Measurements from ENCODE around the gene CEP95. TPM values are rescaled to one million over a fixed set of nuclear protein-coding genes. Genes with fewer than 3 reads are reported as not detected.

Gene CEP95
- total RNA-seq, 1 experiment from 2014 or later: 39.1 TPM

DNA sequence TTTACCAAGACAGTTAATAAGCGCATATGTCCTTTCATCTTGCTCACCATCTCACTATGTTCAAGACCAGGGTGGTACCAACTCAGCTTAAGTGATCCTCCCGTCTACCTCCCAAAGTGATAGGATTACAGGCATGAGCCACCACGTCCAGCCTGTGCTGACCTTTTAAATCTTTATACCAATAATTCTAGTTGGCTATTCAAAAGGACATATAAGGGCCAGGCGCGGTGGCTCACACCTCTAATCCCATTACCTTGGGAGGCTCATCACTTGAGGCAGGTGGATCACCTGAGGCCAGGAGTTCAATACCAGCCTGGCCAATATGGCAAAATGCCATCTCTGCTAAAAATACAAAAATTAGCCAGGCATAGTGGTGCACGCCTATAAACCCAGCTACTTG is 2.4 kb downstream of the CEP95 start:
- DNase-seq (ENCODE audit: extremely low read depth, low read depth): no peak

- DNase-seq (ENCODE audit: extremely low read depth, low read depth): no peak
Measured at GRCh38 chr17:64515419-64515818, 8.6 kb downstream of the CEP95 start.

GRCh38 chr17:64515829-64516228 is 9.1 kb downstream of the CEP95 start:
- no peak for DNase-seq (ENCODE audit: extremely low read depth, low read depth)

DNA sequence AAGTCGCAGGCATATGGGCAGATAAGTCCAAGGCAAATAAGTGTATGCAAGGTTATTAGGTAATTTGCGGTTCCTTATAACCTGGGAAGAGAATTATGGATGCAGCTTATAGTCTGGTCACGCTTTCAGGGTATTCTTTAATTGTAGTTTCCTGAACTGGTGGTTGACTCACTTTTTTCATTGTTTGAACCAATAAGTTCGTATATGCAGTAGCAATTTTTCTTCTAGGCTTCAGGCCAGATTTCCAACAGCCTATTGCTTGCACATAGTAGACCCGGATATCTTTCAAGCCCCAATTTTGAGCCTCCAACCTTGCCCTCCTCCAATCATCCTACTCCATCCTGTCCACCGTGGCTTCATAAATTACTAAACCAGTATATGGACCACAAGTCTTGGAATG is 12.8 kb downstream of the CEP95 start:
- no peak for DNase-seq (ENCODE audit: extremely low read depth, low read depth)

DNA sequence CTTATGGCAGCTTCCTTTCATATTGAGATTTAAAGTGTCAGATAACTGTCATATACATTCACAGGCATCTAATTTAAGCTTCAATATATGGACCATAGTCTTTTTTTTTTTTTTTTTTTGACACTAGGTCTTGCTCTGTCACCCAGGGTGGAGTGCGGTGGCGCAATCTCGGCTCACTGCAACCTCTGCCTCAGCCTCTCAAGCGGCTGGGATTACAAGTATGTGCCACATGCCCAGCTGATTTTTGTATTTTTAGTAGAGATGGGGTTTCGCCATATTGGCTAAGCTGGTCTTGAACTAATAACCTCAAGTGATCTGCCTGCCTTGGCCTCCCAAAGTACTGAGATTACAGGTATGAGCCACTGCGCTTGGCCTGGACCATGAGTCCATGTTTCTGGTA is 13.6 kb downstream of the CEP95 start:
- DNase-seq (ENCODE audit: extremely low read depth, low read depth): no peak

GRCh38 chr17:64527914-64528313 is 21.1 kb downstream of the CEP95 start:
- DNase-seq (ENCODE audit: extremely low read depth, low read depth): no peak

DNA sequence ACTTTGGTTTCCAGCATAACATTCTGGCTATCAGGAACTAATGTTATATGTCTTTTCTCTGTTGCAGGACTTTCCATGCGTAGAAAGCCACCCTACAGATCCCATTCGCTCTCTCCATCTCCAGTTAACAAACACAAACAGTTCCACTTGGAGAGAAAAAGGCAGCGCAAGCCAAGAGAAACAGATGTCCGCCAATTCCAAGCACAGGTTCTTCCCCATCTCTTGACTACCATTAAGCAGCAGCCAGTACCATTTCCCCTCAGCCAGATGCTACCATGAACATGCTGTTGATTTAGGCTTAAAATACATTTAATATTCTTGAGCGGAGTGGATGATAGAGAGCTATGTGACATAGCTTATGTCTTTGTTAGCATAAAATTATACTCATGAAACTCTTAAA is 22.4 kb downstream of the CEP95 start:
- no peak for DNase-seq (ENCODE audit: extremely low read depth, low read depth)

GRCh38 chr17:64531955-64532371 is 25.2 kb downstream of the CEP95 start:
- no peak for DNase-seq (ENCODE audit: extremely low read depth, low read depth)

DNA sequence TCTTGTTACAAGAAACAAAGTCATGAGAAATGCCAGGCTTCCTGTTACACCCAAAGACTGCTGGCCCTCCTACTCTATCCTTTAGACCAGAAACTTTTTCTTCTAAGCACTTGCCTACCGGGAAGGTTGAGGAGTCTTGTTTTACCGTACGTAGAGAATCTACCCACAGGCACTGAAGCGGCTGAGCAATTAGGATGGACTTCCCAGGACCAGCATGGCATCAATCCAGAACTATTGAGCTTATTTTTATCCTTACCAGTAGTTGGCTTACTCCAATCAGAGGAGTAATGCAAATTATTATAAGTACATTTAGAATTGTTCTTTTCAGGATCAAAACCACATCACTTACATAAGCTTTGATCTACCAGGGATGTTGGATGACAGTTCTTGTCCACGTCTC is 25.6 kb downstream of the CEP95 start:
- no peak for DNase-seq (ENCODE audit: extremely low read depth, low read depth)

DNA sequence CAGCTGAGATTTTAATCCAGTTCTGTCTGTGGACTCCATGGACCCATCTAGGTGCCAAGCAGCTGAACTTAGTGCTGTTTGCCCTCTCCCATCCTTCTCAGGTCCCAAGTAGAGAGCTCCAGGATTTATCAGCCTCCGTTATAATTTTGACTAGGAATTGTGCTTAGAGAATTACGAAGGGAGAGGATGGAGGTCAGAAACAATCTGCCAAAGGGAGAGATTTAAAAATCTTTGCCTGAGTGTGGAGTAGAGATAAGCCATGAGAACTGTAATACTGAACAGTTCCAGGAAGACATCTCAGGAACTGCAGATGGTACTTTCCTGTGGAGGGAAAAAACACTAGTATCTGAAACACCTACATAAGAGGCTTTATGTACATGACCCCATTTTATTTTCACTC is 27.0 kb downstream of the CEP95 start:
- DNase-seq (ENCODE audit: extremely low read depth, low read depth): no peak

DNA sequence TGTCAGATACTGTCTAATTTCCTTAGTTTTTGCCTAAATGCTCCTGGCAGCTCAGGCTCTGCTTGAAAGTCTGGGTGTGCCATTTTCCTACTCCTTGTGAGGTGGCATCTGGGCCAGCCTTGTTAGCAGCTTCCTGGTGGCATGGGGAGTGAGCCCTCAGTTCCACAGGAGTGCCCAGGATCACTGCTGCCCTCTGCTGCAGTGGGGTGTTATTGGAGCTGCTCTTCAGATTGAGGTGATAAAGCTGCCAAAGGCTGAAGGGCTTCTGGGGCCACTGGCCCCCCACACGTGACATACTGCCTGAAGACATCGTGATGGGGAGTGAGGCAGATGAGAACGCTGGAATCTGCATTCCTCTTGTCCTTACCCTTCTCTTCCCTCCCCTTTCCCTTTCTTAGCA is 27.4 kb downstream of the CEP95 start:
- DNase-seq (ENCODE audit: extremely low read depth, low read depth): peak; percentile 19

DNA sequence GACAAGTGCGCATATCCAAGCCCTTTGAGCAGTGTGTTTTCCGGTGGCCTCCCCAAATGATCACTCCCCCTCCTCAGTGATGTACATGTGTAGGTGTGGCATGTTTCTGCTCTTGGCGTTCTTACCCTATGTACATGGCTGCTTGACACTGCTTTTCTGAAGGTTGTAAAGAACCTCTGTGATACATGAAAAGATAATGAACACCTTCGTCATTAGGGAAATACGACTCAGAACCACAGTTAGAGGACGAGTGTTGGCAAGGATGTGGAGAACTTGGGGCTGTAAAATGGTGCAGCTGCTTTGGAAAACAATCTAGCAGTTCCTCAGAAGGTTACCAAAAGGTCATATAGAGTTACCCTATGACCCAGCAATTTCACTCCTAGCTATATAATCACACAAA is 28.6 kb downstream of the CEP95 start:
- DNase-seq (ENCODE audit: extremely low read depth, low read depth): no peak

DNA sequence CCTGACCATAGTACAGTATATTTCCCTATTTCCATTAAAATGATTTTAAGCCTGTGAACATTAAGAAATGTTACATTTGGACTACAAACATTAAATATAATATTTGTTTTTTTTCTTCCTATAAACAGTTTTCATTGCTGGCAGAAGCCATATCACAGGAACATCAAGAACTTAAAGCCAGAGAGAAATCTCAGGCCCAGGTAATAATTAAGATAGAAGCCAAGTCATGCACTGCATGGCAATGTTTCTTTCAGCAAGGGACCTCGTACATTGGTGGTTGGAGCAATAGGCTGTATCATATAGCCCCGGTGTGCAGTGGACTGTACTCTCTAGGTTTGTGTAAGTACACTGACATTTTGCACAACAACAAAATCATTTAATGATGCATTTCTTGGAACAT is 30.1 kb downstream of the CEP95 start:
- DNase-seq (ENCODE audit: extremely low read depth, low read depth): no peak

DNA sequence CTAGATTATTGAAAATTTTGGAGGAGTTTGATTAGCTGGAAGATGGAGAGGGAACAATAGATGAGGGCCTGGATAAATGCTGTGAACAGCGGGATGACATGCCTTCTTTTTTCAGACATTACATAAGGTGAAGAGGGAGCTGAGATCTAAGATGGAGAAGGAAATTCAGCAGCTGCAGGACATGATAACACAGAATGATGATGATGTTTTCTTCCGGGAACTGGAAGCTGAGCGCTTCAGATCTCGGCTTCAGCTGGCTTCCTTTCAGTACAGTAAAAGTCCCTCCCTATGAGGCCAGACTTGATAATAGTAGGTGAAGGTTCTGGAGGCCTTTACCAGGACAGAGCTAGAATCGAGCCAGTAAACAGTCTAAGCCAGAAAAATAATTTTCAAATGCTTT is 30.7 kb downstream of the CEP95 start:
- no peak for DNase-seq (ENCODE audit: extremely low read depth, low read depth)

- no peak for DNase-seq (ENCODE audit: extremely low read depth, low read depth)
Measured at GRCh38 chr17:64538508-64539130, 31.8 kb downstream of the CEP95 start.

- DNase-seq (ENCODE audit: extremely low read depth, low read depth): no peak
Measured at GRCh38 chr17:64540118-64540776, 33.5 kb downstream of the CEP95 start.

GRCh38 chr17:64544742-64545141 is 38.0 kb downstream of the CEP95 start:
- no peak for DNase-seq (ENCODE audit: extremely low read depth, low read depth)

DNA sequence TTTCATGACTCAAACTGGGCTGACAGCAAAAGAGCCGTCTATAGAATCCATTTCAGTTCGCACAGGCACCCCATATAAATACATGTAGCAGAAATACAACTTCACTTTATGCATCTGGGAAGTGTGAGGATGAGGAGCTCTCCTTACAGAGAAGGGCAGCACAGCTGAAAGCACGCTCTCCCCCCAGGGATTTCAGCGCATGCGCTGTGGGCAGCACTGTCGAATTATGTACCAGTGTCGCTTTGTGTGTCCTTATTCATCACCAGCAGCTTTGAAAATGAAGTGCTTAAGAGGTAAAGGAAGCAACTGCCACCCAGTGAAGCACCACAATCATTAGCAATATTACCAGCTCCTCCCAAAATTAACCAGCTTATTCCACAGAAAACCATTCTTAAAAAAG is 39.9 kb downstream of the CEP95 start:
- no peak for DNase-seq (ENCODE audit: extremely low read depth, low read depth)

DNA sequence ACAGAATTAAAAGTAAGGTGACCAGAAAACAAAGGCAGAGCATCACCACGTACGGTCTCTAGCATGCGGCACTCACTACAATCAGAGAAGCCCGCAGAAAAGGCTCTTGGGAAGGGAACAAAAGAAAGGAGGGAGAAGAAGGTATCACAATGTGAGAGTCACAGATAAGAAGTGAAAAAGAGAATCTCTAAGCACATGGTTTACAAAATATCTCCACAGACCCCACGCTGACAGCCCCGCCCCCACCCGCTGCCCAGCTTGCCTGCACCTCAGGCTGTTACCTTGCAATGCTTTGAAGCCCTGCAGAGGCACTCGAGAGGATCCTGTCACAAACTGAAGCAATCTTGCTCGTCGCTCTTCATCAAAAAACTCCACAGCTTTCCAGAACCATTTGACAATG is 40.5 kb downstream of the CEP95 start:
- DNase-seq (ENCODE audit: extremely low read depth, low read depth): no peak

DNA sequence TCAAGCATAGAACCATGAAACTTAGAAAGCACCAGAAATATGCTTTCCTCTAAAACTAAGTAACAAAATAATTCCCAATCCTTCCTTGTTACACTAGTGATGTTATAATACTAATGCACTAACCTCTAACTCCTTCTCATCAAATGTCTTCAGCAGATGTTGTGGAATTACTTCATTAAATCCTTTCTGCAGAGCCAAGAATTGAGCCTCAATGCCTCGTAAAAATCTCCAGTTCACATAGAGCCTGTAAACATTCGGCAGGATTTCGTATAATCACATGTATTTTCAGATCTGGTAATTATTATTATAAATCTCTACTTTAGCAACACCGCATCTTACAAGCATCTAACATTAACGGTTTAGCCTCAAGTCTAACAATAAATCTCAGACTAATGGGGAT is 44.7 kb downstream of the CEP95 start:
- no peak for DNase-seq (ENCODE audit: extremely low read depth, low read depth)

GRCh38 chr17:64554028-64554637 is 47.4 kb downstream of the CEP95 start:
- DNase-seq (ENCODE audit: extremely low read depth, low read depth): no peak

DNA sequence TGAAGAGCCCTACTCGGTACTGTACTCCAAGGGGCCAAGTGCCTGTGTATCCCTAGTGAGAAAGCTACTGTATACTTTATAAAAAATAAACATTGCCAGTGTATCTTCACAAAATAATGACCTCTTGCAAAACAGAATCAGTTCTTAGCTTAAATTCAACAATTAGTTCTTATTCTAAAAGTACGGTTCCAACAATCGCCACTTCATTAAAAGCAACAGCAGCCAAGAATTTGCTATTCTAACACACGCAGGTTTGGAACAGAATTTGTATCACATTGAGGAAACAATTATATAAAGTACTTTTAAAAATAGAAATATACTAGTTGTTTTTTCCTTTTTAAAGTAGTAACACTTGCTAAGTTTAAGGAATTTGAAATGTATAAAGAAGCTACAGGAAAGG is 48.5 kb downstream of the CEP95 start:
- no peak for DNase-seq (ENCODE audit: extremely low read depth, low read depth)

Data from NCI-H460 (cell line).